DMS 273 treated with DMSO at 0.1 percent for 48 hours (cell line): ENCODE results near the gene CCDC188.

Experiments used
- DNase-seq: peaks from one replicate; lab custom pipeline; 2025; lab: John Stamatoyannopoulos, UW

Gene CCDC188

GRCh38 chr22:20184501-20185165, 33.8 kb upstream of the CCDC188 start:
- DNase-seq = no peak

DNA sequence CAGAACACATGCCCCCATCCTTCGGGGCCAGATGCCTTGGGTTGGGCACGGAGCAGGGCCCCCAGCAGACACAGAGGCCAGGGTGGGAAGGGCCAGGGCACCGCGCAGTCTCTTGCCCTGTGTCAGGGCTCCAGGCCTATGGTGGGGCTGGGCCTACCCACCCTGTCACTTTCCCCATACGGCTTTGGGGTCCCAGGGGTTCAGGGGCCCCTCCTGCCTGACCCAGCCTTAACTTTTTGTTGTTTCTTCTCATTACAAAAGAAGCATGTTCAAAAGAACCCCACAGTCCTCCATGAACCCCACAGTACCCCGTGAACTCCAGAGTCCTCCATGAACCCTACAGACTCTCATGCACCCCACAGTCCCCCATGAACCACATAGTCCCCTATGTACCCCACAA, 33.0 kb upstream of the CCDC188 start:
- no peak for DNase-seq

DNA sequence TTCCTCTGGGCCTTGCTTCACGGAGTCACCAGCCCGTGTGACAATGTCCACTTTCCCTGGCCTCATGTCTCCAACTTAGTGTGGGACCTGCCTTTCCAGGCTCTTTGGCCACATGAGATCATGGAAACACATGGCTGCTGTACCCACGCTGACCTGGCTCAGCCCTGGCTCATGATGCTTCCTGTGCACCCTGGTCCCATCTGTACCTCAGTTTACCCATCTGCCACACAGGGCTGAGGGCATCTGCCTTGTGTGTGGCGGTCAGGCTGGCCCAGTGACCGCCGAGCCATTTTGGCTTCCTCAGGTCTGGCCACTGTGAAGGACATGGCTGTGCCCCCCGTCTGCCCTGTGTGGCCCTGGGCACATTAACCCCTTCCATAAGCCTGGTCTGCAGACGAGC, 32.2 kb upstream of the CCDC188 start:
- DNase-seq = no peak

GRCh38 chr22:20182365-20182764, 31.5 kb upstream of the CCDC188 start:
- no peak for DNase-seq

DNA sequence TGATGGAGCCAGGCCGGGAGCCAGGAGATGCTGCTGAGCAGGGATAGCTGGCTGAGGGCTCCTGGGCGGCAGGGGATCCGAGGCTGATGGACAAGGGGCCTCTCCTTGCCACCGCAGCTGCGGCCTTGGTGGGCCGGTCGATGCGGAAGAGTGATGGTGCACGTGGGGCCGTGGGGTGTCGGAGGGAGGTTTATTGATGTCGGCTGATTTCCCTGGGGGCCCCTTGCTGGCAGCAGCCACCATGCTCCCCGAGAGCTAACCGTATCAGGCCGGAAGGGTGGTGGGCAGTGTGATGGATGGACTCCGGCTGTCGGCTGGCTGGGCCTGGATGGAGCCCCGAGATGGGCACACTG, 31.0 kb upstream of the CCDC188 start:
- DNase-seq = no peak

DNA sequence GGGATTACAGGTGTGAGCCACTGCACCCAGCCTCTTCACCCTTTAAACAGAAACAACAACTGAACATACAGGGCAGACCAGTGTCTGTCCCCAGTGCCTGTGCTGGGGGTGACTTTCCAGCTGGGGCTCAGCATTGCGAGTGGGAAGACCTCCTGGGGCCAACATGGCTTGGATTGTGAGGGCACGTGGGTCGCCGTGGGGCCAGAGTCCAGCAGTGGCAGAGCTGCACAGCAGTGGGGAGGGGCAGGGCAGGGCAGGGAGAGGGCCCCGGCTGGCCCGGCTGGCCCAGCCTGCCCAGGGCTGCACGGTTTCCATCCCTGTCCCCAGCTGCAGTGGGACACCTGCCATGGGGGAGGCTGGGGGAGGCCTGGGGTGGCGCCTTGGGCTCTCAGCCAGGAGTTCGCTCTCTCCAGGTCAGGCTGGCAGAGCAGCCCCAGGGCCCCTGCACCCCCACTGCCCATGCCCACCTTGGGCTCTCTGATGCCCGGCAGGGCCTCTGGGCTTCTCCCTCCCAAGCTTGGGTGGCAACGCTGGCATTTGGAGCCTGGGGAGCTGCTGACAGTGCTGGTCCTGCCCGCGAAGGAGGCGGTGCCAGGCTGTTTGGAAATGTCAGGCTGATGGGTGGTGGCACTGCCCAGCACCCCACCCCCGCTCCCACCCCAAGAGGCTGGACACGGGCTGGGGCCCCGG, 30.5 kb upstream of the CCDC188 start:
- DNase-seq = no peak

DNA sequence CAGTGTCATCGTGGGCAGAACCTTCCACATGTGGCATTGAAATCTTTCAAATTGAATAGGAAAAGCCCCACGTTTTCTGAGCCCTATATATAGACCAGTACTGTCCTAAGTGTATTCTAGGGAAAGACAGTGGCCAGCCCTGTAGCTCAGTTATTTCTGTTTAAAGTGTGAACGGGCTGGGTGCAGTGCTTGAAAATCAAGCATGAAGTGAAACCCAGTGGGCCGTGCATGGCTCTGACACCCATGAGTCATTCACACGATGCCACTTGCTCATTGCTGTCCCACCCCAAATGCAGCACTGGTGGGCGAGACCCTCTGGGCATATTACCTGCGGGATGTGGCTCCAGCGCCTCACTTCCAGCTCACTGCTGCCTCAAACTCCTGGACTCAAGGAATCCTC, 29.8 kb upstream of the CCDC188 start:
- no peak for DNase-seq

- DNase-seq = no peak
These were observed 29.4 kb upstream of the CCDC188 start for GRCh38 chr22:20180245-20180630.

GRCh38 chr22:20179455-20180244, 28.8 kb upstream of the CCDC188 start:
- no peak for DNase-seq

- DNase-seq = no peak
These were observed 28.0 kb upstream of the CCDC188 start for GRCh38 chr22:20178915-20179227.

DNA sequence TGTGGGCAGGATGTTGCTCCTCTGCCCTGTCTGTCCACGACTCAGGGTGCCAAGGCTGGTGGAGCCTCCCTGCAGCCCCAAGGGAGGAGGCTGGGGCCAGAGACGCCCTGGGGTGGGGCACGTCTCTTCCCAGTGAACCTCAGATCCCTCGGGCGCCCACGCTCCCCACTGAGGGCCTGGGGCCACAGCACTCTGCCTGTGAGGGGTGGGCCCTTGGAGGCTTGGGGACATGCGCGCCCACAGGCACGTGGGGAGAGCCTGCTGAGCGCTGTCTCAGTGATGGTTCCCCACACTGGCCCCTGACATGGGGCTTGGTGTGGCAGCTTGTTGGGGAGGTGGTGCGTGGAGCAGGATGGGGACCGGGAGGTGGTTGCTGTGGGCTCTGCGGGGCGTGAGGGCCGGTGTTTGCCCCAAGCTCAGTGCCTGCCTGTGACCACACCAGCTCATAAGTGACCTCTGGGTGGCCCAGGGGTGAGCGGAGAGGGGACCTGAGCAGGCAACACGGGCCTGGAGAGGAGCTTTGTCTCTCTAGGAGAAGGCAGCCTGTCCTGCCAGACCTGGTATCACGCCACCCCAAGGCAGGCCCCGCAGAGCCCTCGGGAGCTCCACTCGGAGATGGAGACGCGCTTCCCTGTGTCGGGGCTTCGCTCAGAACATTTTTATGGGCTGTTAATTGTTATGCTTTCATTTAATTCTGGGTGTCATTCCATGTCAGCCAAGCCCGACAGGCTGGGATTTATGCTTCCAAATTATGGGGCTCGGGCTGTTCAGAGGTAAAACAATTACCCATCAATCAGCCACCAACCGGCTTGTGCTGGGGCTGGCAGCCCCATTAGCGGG, 27.4 kb upstream of the CCDC188 start:
- no peak for DNase-seq

DNA sequence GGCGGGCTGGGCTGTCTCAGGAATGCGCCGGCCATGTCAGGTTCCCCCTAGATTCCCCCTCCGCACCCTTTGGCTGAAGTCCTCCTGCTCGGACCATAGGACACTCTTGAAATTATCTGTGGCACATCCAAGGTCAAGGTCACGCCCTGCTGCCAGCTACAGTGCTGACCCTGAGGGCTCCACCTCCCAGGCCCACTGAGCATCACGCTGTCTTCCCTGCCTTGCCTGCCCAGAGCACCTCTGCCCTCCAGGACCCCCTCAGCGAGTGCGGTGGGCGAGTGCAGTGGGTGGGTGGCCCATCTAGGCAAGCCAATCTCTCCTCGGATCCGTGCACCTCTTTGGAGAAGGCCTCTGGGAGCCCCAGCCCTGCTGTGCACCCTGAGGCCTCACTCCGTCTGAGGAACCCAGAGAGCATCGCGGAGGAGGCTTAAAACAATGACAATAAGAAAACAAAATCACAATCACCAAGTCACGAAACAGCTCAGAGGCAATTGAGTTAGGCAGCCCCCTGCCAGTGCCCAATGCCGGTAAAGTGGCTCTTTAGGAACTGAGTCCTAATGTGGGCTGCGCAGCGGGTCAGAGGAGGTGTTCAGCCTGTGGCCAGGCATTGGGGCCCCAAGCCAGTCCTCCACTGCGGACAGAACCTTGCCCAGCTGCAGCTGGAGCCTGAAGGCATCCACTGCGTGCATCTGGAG, 26.5 kb upstream of the CCDC188 start:
- DNase-seq = no peak

DNA sequence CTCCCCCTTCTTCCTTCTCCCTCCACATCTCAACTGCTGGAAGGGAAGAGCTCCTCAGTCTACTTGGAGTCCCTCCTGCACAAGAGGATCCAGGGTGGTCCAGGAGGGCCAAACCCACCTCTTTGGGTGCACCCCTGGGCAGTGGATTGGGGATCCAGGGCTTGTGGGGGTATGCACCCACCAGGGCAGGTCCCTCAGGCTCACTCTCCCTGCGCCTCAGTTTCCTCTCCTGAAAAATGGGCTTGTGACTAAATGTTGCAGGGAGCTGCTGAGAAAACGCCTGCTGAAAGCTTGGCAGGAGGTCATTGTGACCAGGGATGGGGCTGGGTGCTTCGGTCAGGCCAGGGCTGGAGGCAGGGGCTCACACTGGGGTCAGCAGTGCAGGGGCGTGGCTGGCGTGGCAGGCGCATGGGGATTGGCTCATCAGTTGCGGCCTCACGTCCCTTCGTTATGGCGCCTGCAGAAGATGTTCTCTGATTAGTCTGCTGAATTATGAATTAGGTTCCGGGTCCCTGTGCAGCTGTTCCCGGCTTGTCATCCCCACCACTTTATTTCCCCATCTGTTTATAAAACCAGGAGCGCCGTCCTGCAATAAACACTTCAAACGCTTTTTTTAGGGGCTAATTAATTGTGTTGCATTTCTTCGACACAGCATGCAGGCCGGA, 25.7 kb upstream of the CCDC188 start:
- DNase-seq = no peak

- DNase-seq = no peak
These were observed 24.7 kb upstream of the CCDC188 start for GRCh38 chr22:20175597-20175900.

GRCh38 chr22:20174785-20175596, 24.1 kb upstream of the CCDC188 start:
- no peak for DNase-seq

- DNase-seq = no peak
These were observed 22.9 kb upstream of the CCDC188 start for GRCh38 chr22:20173772-20174171.

GRCh38 chr22:20173246-20173645, 22.4 kb upstream of the CCDC188 start:
- DNase-seq = no peak

- DNase-seq = no peak
These were observed 21.3 kb upstream of the CCDC188 start for GRCh38 chr22:20172141-20172613.

DNA sequence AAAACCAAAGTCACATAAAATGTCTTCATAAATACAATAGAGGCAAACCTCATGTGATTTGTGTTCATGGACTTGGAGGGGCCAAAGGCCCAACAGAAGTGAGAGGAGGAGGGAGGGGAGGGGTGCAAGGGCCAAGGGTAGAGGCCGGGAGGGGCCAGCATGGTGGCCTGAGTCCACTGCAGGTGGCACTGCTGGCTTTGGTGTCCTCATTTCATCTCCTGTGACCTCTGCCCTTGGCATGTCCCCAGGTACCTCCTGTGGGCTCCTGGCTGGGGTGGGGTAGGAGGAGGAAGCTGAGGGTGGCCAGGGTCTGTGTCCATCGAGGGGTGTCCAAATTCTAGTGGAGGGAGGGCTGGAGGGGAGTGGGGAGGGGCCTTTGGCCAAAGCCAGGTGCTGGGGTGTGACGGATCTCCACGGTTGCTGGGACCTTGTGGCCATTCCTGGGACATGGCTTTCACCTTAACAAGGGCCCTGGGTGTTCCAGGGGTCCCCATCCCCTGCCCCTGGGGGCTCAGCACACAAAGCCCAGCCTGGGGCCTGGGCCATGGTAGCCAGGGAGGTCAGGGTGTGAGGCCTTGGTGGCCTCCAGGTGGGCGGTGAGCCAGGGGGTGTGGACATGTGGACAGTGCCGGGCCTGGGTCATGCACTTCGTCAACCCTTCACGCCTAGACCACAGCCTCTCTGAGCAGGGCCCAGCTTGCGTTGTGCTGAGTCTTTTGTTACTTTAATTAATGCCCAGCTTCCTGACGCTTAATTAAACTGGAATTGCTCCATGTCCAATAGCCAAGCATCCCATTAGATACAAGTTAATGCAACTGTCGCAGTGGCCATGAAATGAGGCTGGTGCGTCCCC, 20.7 kb upstream of the CCDC188 start:
- no peak for DNase-seq

- DNase-seq = no peak
These were observed 19.3 kb upstream of the CCDC188 start for GRCh38 chr22:20170170-20170569.
